ENCODE results near the gene UBE2U. TPM values are rescaled to one million over a fixed set of nuclear protein-coding genes. Genes with fewer than 3 reads are reported as not detected.

Gene UBE2U, protein sequence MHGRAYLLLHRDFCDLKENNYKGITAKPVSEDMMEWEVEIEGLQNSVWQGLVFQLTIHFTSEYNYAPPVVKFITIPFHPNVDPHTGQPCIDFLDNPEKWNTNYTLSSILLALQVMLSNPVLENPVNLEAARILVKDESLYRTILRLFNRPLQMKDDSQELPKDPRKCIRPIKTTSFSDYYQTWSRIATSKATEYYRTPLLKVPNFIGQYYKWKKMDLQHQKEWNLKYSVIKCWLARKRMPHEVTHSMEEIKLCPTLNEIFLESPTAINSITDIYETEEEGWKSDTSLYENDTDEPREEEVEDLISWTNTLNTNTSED
- not detected in 2 replicates for total RNA-seq (ENCODE audit: low replicate concordance)
- long read RNA-seq = 0 reads

DNA sequence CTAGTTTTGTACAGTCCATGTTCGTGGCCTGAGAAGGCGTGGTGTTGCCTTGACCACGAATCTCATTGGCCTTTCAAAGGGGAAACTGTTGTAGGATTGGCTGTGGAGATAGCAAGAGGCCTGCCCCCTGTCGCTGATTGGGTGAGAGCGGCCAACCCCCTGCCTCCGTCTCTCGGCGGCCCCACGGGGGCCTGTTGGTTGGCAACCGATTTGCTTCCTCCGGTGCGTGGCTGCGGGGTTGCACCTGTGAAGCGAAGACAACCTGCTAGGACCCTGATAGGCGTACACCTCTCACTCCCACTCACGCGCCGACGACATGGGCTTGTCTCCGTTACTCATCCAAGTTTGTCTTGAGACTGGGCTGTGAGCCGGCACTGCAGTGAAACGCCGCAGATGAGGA lies at the start of gene UBE2U:
Gene UBE2U (plus strand): TSS at position 204 of the 400 bp plus-strand sequence. CDS start 428 bp downstream, outside the sequence.
- Mint-ChIP-seq H3K4me3 (no peak within 1 kb of the TSS), H3K36me3 (no peaks in the 10 kb centered on the region), H3K4me1 (ENCODE audit: unreplicated experiment) (peaks cover 3% of the 10 kb centered on the region), H3K9me3 (no peaks in the 10 kb centered on the region), H3K27me3 (peaks cover 3% of the 10 kb centered on the region), H3K27ac (no peak within 1 kb of the TSS)
- DNase-seq (ENCODE audit: extremely low spot score, unreplicated experiment) = no peak
- TF ChIP-seq, protein P1, sequence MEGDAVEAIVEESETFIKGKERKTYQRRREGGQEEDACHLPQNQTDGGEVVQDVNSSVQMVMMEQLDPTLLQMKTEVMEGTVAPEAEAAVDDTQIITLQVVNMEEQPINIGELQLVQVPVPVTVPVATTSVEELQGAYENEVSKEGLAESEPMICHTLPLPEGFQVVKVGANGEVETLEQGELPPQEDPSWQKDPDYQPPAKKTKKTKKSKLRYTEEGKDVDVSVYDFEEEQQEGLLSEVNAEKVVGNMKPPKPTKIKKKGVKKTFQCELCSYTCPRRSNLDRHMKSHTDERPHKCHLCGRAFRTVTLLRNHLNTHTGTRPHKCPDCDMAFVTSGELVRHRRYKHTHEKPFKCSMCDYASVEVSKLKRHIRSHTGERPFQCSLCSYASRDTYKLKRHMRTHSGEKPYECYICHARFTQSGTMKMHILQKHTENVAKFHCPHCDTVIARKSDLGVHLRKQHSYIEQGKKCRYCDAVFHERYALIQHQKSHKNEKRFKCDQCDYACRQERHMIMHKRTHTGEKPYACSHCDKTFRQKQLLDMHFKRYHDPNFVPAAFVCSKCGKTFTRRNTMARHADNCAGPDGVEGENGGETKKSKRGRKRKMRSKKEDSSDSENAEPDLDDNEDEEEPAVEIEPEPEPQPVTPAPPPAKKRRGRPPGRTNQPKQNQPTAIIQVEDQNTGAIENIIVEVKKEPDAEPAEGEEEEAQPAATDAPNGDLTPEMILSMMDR (conservative IDR thresholded peaks at IDR 0.05) = no peak

DNA sequence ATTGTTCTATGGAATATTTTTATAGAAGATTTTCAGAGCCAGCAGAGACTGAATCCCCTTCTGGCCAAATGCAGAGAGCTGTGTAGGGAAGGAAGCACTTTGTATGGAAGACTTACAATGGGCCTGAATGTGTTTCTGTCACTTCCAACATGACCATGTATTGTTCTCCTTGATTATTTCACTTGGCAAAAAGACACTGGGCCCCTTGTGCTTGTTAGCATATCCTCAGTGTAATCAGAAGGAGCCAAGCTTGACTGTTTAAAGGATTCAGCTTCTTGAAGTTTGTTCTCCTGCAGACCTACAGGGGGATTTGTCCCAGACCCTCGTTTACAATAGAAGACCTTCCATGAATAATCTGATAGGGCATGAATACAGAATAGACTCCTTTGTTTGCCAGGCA lies 48.1 kb upstream of the UBE2U start:
- DNase-seq (ENCODE audit: extremely low spot score, unreplicated experiment) = no peak
- Mint-ChIP-seq H3K27ac (no peak overlapping the region), H3K9me3 (no peaks in the 10 kb centered on the region), H3K36me3 (peaks cover 14% of the 10 kb centered on the region), H3K27me3 (no peaks in the 10 kb centered on the region), H3K4me1 (ENCODE audit: unreplicated experiment) (peaks cover 10% of the 10 kb centered on the region), H3K4me3 (no peak overlapping the region)
- TF ChIP-seq, protein P1 (conservative IDR thresholded peaks at IDR 0.05) = no peak

DNA sequence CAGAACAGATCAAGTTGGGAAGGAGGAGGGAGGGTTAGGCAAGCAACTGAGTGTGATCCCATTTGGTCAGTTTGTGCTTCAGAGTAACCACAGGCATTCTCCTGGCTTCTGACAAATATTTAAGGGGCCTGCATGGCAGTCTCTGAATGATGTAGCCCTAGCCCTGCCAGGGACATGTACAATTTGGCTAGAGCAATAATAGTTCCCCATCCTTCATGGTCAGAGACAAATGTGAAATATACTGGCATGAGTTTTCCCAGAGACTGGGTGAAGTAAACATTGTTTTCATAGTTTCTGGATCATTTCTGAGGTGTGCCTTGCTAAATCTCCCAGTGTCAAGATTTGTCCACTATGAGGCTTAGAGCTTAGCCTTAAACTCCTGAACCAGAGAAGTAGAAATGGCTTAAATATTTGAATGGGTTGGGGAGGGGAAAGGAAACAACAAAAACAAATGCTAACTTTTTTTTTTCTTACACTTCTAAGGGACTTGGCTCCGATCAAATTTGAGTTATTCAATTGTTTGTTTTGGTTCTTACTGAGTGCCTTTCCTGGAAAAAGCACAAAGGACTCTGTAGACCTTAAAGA lies 42.0 kb upstream of the UBE2U start:
- no peak overlapping the region for H3K4me3 Mint-ChIP-seq
- peaks cover 36% of the 10 kb centered on the region for H3K4me1 Mint-ChIP-seq (ENCODE audit: unreplicated experiment)
- peaks cover 27% of the 10 kb centered on the region for H3K36me3 Mint-ChIP-seq
- H3K27ac Mint-ChIP-seq = no peak overlapping the region
- TF ChIP-seq, protein P1 (conservative IDR thresholded peaks at IDR 0.05) = no peak
- peaks cover 14% of the 10 kb centered on the region for H3K27me3 Mint-ChIP-seq
- no peak for DNase-seq (ENCODE audit: extremely low spot score, unreplicated experiment)
- no peaks in the 10 kb centered on the region for H3K9me3 Mint-ChIP-seq

DNA sequence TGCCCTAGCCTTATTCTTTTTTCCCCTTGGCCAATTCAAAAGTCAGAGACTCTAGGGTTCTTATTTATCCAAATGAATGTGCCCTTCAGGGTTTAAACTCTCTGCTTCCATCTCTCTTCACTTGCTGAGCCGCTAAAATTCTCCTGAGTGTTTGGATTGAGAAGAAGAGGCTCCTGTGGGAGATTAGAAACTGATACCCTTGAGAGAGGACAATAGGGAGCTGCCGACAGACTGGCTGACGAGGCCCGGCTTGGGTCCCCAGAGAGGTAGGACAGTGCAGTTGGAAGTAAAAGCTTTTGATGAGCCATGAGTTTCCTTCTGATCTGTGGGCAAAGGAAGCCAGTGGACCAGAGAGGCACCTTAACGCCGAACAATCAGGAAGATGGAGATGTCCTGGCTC lies 41.3 kb upstream of the UBE2U start:
- Mint-ChIP-seq H3K4me3 (no peak overlapping the region), H3K27me3 (peaks cover 14% of the 10 kb centered on the region), H3K27ac (no peak overlapping the region), H3K36me3 (peaks cover 29% of the 10 kb centered on the region), H3K9me3 (no peaks in the 10 kb centered on the region), H3K4me1 (ENCODE audit: unreplicated experiment) (peaks cover 36% of the 10 kb centered on the region)
- DNase-seq (ENCODE audit: extremely low spot score, unreplicated experiment) = no peak
- TF ChIP-seq, protein P1 (conservative IDR thresholded peaks at IDR 0.05) = no peak

DNA sequence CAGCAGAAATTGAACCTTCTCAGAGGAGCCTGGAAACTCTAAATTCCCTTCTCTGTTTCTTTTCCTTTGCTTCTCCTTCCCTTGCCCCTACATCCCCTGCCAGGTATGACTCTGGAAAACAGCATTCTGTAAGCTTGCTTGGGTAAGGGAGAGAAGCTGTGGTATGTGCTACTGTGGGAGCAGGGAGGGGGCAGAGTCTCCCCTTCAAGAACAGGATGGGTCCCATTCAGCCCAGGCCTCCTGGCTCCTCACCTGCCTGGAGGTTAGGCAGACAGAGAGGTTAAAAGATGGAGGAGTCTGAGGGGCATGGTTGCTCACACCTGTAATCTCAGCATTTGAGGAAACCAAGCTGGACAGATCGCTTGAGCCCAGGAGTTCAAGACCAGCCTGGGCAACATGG lies 40.6 kb upstream of the UBE2U start:
- Mint-ChIP-seq H3K36me3 (peaks cover 35% of the 10 kb centered on the region), H3K27me3 (peaks cover 14% of the 10 kb centered on the region), H3K4me3 (no peak overlapping the region), H3K4me1 (ENCODE audit: unreplicated experiment) (peaks cover 36% of the 10 kb centered on the region), H3K9me3 (no peaks in the 10 kb centered on the region), H3K27ac (no peak overlapping the region)
- no peak for DNase-seq (ENCODE audit: extremely low spot score, unreplicated experiment)
- TF ChIP-seq, protein P1 (conservative IDR thresholded peaks at IDR 0.05) = no peak

Measured in type B pancreatic cell (in vitro differentiated cells).